GM19023 (cell line): ENCODE measurements around the gene SLC2A4RG.

ENCODE experiments used
- ATAC-seq: cut with Tn5 transposase; IDR thresholded peaks from one replicate; pipeline ENCODE4 v1.9.1; 2021; ENCODE audit warnings: mild to moderate bottlenecking, moderate library complexity; ENCODE audit not compliant: unreplicated experiment

The SLC2A4RG gene

GRCh38 chr20:63751471-63752271 is 12.1 kb downstream of the SLC2A4RG start:
- ATAC-seq = no peak

GRCh38 chr20:63752411-63753101 is 13.0 kb downstream of the SLC2A4RG start:
- no peak for ATAC-seq

- no peak for ATAC-seq
These were observed 13.8 kb downstream of the SLC2A4RG start for GRCh38 chr20:63753381-63753780.

- no peak for ATAC-seq
These were observed 14.4 kb downstream of the SLC2A4RG start for GRCh38 chr20:63754008-63754407.

GRCh38 chr20:63755933-63756647 is 16.5 kb downstream of the SLC2A4RG start:
- ATAC-seq = no peak

GRCh38 chr20:63756648-63756991 is 17.0 kb downstream of the SLC2A4RG start:
- ATAC-seq = no peak

GRCh38 chr20:63758152-63758551 is 18.6 kb downstream of the SLC2A4RG start:
- no peak for ATAC-seq

- no peak for ATAC-seq
These were observed 19.9 kb downstream of the SLC2A4RG start for GRCh38 chr20:63759377-63759901.

- no peak for ATAC-seq
These were observed 25.7 kb downstream of the SLC2A4RG start for GRCh38 chr20:63765082-63765873.

GRCh38 chr20:63765902-63766301 is 26.3 kb downstream of the SLC2A4RG start:
- ATAC-seq = no peak

- no peak for ATAC-seq
These were observed 27.3 kb downstream of the SLC2A4RG start for GRCh38 chr20:63766695-63767426.

GRCh38 chr20:63767456-63767855 is 27.9 kb downstream of the SLC2A4RG start:
- ATAC-seq = no peak

GRCh38 chr20:63767886-63768285 is 28.3 kb downstream of the SLC2A4RG start:
- ATAC-seq = no peak

GRCh38 chr20:63768591-63769515 is 29.3 kb downstream of the SLC2A4RG start:
- ATAC-seq = no peak

GRCh38 chr20:63769891-63770474 is 30.4 kb downstream of the SLC2A4RG start:
- ATAC-seq = no peak

- ATAC-seq = no peak
These were observed 31.6 kb downstream of the SLC2A4RG start for GRCh38 chr20:63771046-63771707.

GRCh38 chr20:63772781-63773518 is 33.4 kb downstream of the SLC2A4RG start:
- no peak for ATAC-seq
